H1 (cell line): ENCODE results near the gene CMIP. TPM values are rescaled to one million over a fixed set of nuclear protein-coding genes. Genes with fewer than 3 reads are reported as not detected.

Experiments
- CTCF ChIA-PET: fragments of 300-600 bp; sonication (Branson Sonifier 250); formaldehyde crosslinking; loops from one replicate; lab custom pipeline; 2021; ENCODE audit not compliant: partially characterized antibody; lab: Charles Lee
- POLR2A ChIA-PET: fragments of 300-600 bp; sonication (Branson Sonifier 250); formaldehyde crosslinking; loops from one replicate; lab custom pipeline; 2021; ENCODE audit warnings: inconsistent platforms; ENCODE audit not compliant: partially characterized antibody; lab: Charles Lee
- DNase-seq, 2 experiments: peaks; one replicate each; pipeline versions ENCODE4 v3.0.0 to v3.0.0-alpha.2; 2010 to 2022; ENCODE audit warnings: low spot score in 2 of 2, low read depth in 1 of 2, mixed read lengths in 1 of 2
- FAIRE-seq: peaks from 2 replicates; lab custom pipeline; 2011; peaks lifted over from hg19 to GRCh38; lab: Jason Lieb, UNC
- H2AFZ ChIP-seq: 2 replicates; pipeline ENCODE4 v1.8.1; 2012; ENCODE audit warnings: low read length, inconsistent platforms
- H2AK5ac ChIP-seq: 2 replicates; pipeline ENCODE4 v1.6.1; 2013; ENCODE audit warnings: low read depth, low read length
- H2BK120ac ChIP-seq: replicated peaks from 2 replicates; pipeline ENCODE3; 2013; ENCODE audit warnings: low read depth, low read length, inconsistent platforms
- H2BK12ac ChIP-seq: 2 replicates; pipeline ENCODE4 v1.6.1; 2013; ENCODE audit warnings: low read depth, low read length
- H2BK15ac ChIP-seq: 2 replicates; pipeline ENCODE4 v1.6.1; 2013; ENCODE audit warnings: low read length
- H2BK20ac ChIP-seq: 2 replicates; pipeline ENCODE4 v1.6.1; 2013; ENCODE audit warnings: low read length
- H2BK5ac ChIP-seq: 2 replicates; pipeline ENCODE4 v1.6.1; 2013; ENCODE audit warnings: low read depth, low read length
- H3K14ac ChIP-seq: 2 replicates; pipeline ENCODE4 v1.6.1; 2013; ENCODE audit warnings: inconsistent platforms; ENCODE audit not compliant: insufficient read length
- H3K18ac ChIP-seq: 2 replicates; pipeline ENCODE4 v1.6.1; 2013; ENCODE audit warnings: low read length; ENCODE audit errors: extremely low read depth
- H3K23ac ChIP-seq: 2 replicates; pipeline ENCODE4 v1.6.1; 2013; ENCODE audit warnings: inconsistent platforms; ENCODE audit not compliant: insufficient read length
- H3K23me2 ChIP-seq: 2 replicates; pipeline ENCODE4 v1.6.1; 2013; ENCODE audit warnings: low read depth, low read length
- H3K27ac ChIP-seq: 2 replicates; pipeline ENCODE4 v1.6.1; 2011; ENCODE audit warnings: low read depth, low read length, inconsistent platforms
- H3K27me3 ChIP-seq, 4 experiments: replicated peaks in 1 of 4; 1 replicate in 1 of 4; 2 replicates in 3 of 4; pipeline versions ENCODE4 v1.6.1 to v1.8.1; 2011 to 2013; ENCODE audit warnings: low read length in 3 of 4, mild to moderate bottlenecking in 3 of 4, inconsistent platforms in 2 of 4, mixed read lengths in 2 of 4, moderate library complexity in 1 of 4; ENCODE audit not compliant: control insufficient read depth in 3 of 4, insufficient read depth in 3 of 4; ENCODE audit errors: extremely low read depth in 1 of 4
- H3K36me3 ChIP-seq, 4 experiments: 2 replicates each; pipeline versions ENCODE4 v1.6.1 to v1.8.1; 2011 to 2013; ENCODE audit warnings: mild to moderate bottlenecking in 4 of 4, low read length in 3 of 4, moderate library complexity in 2 of 4, control low read depth in 1 of 4, inconsistent platforms in 1 of 4; ENCODE audit not compliant: insufficient read depth in 4 of 4, control insufficient read depth in 2 of 4
- H3K4ac ChIP-seq: replicated peaks from 2 replicates; pipeline ENCODE3; 2013; ENCODE audit warnings: low read length, low read depth, mixed read lengths, inconsistent platforms; ENCODE audit not compliant: insufficient read length
- H3K4me1 ChIP-seq, 4 experiments: replicated peaks in 1 of 4; 1 replicate in 1 of 4; 2 replicates in 3 of 4; pipeline versions ENCODE4 v1.6.1 to v1.8.1; 2011 to 2013; ENCODE audit warnings: low read length in 3 of 4, inconsistent platforms in 2 of 4, mixed read lengths in 1 of 4; ENCODE audit not compliant: insufficient read depth in 4 of 4, control insufficient read depth in 3 of 4
- H3K4me2 ChIP-seq, 2 experiments: 2 replicates each; pipeline versions ENCODE4 v1.6.1 to v1.8.1; 2011 to 2013; ENCODE audit warnings: low read depth in 2 of 2, low read length in 2 of 2, control low read depth in 1 of 2, inconsistent platforms in 1 of 2, mild to moderate bottlenecking in 1 of 2; ENCODE audit not compliant: insufficient read depth in 1 of 2
- H3K4me3 ChIP-seq, 4 experiments: fragments of 200-600, 300-600 bp in 1 of 4; sonication (generic), shearing (Covaris generic), sonication (Bioruptor Twin) in 1 of 4; 2 replicates each; pipeline versions ENCODE4 v1.5.1 to v1.8.1; 2011 to 2016; ENCODE audit warnings: low read length in 4 of 4, low read depth in 3 of 4, control low read depth in 2 of 4, inconsistent platforms in 2 of 4, mild to moderate bottlenecking in 2 of 4, mixed read lengths in 1 of 4, moderate library complexity in 1 of 4; ENCODE audit not compliant: insufficient read depth in 2 of 4; ENCODE audit errors: extremely low read depth in 1 of 4
- H3K56ac ChIP-seq: replicated peaks from 2 replicates; pipeline ENCODE3; 2013; ENCODE audit warnings: low read depth, mild to moderate bottlenecking, mixed read lengths, low read length, inconsistent platforms; ENCODE audit not compliant: insufficient read length
- H3K79me1 ChIP-seq: 2 replicates; pipeline ENCODE4 v1.6.1; 2013; ENCODE audit warnings: low read depth, low read length, control low read depth
- H3K79me2 ChIP-seq, 2 experiments: 2 replicates each; pipeline versions ENCODE4 v1.6.1 to v1.8.1; 2012 to 2013; ENCODE audit warnings: low read length in 2 of 2, mild to moderate bottlenecking in 2 of 2, inconsistent platforms in 1 of 2; ENCODE audit not compliant: insufficient read depth in 2 of 2, control insufficient read depth in 1 of 2
- H3K9ac ChIP-seq, 4 experiments: replicated peaks in 1 of 4; 1 replicate in 1 of 4; 2 replicates in 3 of 4; pipeline versions ENCODE4 v1.6.1 to v1.8.1; 2011 to 2013; ENCODE audit warnings: low read depth in 3 of 4, low read length in 3 of 4, control low read depth in 2 of 4, mild to moderate bottlenecking in 2 of 4, moderate library complexity in 2 of 4, inconsistent platforms in 1 of 4; ENCODE audit errors: extremely low read depth in 1 of 4
- H3K9me3 ChIP-seq, 2 experiments: 2 replicates each; pipeline versions ENCODE4 v1.6.1 to v1.8.1; 2012 to 2013; ENCODE audit warnings: mild to moderate bottlenecking in 2 of 2, moderate library complexity in 2 of 2, control low read depth in 1 of 2, inconsistent platforms in 1 of 2, low read depth in 1 of 2, low read length in 1 of 2, mixed read lengths in 1 of 2; ENCODE audit not compliant: insufficient read depth in 2 of 2
- H4K20me1 ChIP-seq, 2 experiments: replicated peaks in 1 of 2; 2 replicates each; pipeline versions ENCODE3 to v1.8.1; 2011 to 2013; ENCODE audit warnings: inconsistent platforms in 2 of 2, low read length in 2 of 2, mild to moderate bottlenecking in 1 of 2; ENCODE audit not compliant: insufficient read depth in 2 of 2, control insufficient read depth in 1 of 2
- H4K5ac ChIP-seq: 2 replicates; pipeline ENCODE4 v1.6.1; 2013; ENCODE audit warnings: low read length, low read depth, mixed read lengths, inconsistent platforms; ENCODE audit not compliant: insufficient read length
- H4K8ac ChIP-seq: 2 replicates; pipeline ENCODE4 v1.8.0; 2013; ENCODE audit warnings: mild to moderate bottlenecking, moderate library complexity, low read length, inconsistent platforms; ENCODE audit not compliant: insufficient read depth; ENCODE audit errors: extremely low read depth
- H4K91ac ChIP-seq: replicated peaks from 2 replicates; pipeline ENCODE3; 2013; ENCODE audit warnings: low read length, mixed read lengths, inconsistent platforms; ENCODE audit not compliant: insufficient read length
- CHD2 ChIP-seq: IDR thresholded peaks from 2 replicates; pipeline ENCODE4 v1.6.1; 2012; ENCODE audit warnings: low read length, improper control_type of control experiment
- JUN ChIP-seq: IDR thresholded peaks from 2 replicates; pipeline ENCODE4 v1.6.1; 2011; ENCODE audit warnings: low read depth, mild to moderate bottlenecking, improper control_type of control experiment, low read length
- KDM4A ChIP-seq: IDR thresholded peaks from one replicate; pipeline ENCODE4 v1.7.1; 2012; ENCODE audit warnings: low read depth, mild to moderate bottlenecking, moderate library complexity, low read length, inconsistent platforms; ENCODE audit not compliant: severe bottlenecking
- MAX ChIP-seq: IDR thresholded peaks from 2 replicates; pipeline ENCODE4 v1.6.1; 2012; ENCODE audit warnings: inconsistent platforms
- NRF1 ChIP-seq: IDR thresholded peaks from 2 replicates; pipeline ENCODE4 v1.6.1; 2011; ENCODE audit warnings: mild to moderate bottlenecking, low read depth, low read length, improper control_type of control experiment
- POLR2A ChIP-seq, 2 experiments: IDR thresholded peaks; 1 replicate in 1 of 2; 2 replicates in 1 of 2; pipeline ENCODE4 v1.6.1; 2011; ENCODE audit warnings: low read depth in 2 of 2, low read length in 2 of 2, mild to moderate bottlenecking in 2 of 2; ENCODE audit errors: control extremely low read depth in 1 of 2
- POLR2AphosphoS5 ChIP-seq: IDR thresholded peaks from 2 replicates; pipeline ENCODE4 v1.6.1; 2011; ENCODE audit warnings: low read depth, low read length
- POU5F1 ChIP-seq: IDR thresholded peaks from 2 replicates; pipeline ENCODE4 v1.6.1; 2011; ENCODE audit warnings: low read depth, mild to moderate bottlenecking, low read length, moderate library complexity
- RAD21 ChIP-seq, 2 experiments: IDR thresholded peaks in 1 of 2; conservative IDR thresholded peaks in 1 of 2; 2 replicates each; pipeline ENCODE4 v1.6.1; 2011; ENCODE audit warnings: low read depth in 2 of 2, low read length in 2 of 2, improper control_type of control experiment in 1 of 2, inconsistent platforms in 1 of 2, mild to moderate bottlenecking in 1 of 2, moderate library complexity in 1 of 2
- RBBP5 ChIP-seq: IDR thresholded peaks from 2 replicates; pipeline ENCODE4 v1.7.1; 2012; ENCODE audit warnings: low read depth, mild to moderate bottlenecking, inconsistent platforms, low read length, moderate library complexity, borderline replicate concordance
- RFX5 ChIP-seq: IDR thresholded peaks from 2 replicates; pipeline ENCODE4 v1.6.1; 2011; ENCODE audit warnings: low read depth, low read length, improper control_type of control experiment, borderline replicate concordance
- SIN3A ChIP-seq, 2 experiments: IDR thresholded peaks in 1 of 2; conservative IDR thresholded peaks in 1 of 2; 2 replicates each; pipeline ENCODE4 v1.6.1; 2011 to 2012; ENCODE audit warnings: low read length in 2 of 2, improper control_type of control experiment in 1 of 2, low read depth in 1 of 2, mild to moderate bottlenecking in 1 of 2
- SP1 ChIP-seq: IDR thresholded peaks from 2 replicates; pipeline ENCODE4 v1.6.1; 2011; ENCODE audit warnings: low read depth, low read length
- SP2 ChIP-seq: IDR thresholded peaks from 2 replicates; pipeline ENCODE4 v1.6.1; 2012; ENCODE audit warnings: mild to moderate bottlenecking, low read length, inconsistent platforms
- YY1 ChIP-seq: IDR thresholded peaks from 2 replicates; pipeline ENCODE4 v1.6.1; 2011; ENCODE audit warnings: low read depth, mild to moderate bottlenecking, low read length
- WGBS, 2 experiments: shearing (Covaris generic) in 1 of 2; methylation state at CpG; one replicate each; pipeline versions ENCODE4 v1.1.6 to v1.1.7; 2013 to 2015; ENCODE audit warnings: low lambda C conversion rate in 2 of 2, mixed read lengths in 2 of 2, inconsistent platforms in 1 of 2, low coverage in 1 of 2, missing lambda C conversion rate in 1 of 2; ENCODE audit not compliant: insufficient replicate concordance in 2 of 2, insufficient coverage in 1 of 2, insufficient read length in 1 of 2; ENCODE audit errors: extremely low coverage in 1 of 2, missing lambda C conversion rate in 1 of 2; 5-methylcytosine and 5-hydroxymethylcytosine counted together
- polyA plus RNA-seq, 7 experiments: library from polyadenylated mRNA; depleted of rRNA in 3 of 7; stranded (reverse) in 5 of 7; unstranded in 2 of 7; fragments of >200 nt in 5 of 7; fragments of 200-250 nt in 2 of 7; gene quantifications; 1 replicate in 5 of 7; 2 replicates in 1 of 7; 4 replicates in 1 of 7; pipeline versions ENCODE4 v1.2.1 to v1.2.3, GENCODE V29; 2011 to 2013; ENCODE audit warnings: missing spikeins in 2 of 7, mixed read lengths in 2 of 7
- total RNA-seq: library from RNA; stranded (reverse); fragmentation: NEBNext Ultra II Directional; extraction: Animal tissue kit (Norgen Biotek cat#: 25700); gene quantifications from 2 replicates; pipeline ENCODE4 v1.2.1, GENCODE V29; 2021

Gene CMIP
- total and polyA plus RNA-seq, 2 of the 8 experiments (the other 6 are each of a cell fraction or from before 2014, with no cell fraction given): 7.9 to 53.2 TPM

GRCh38 chr16:81699596-81699995 lies 255.0 kb downstream of the CMIP start:
- CTCF ChIA-PET: interaction anchor here (0.5 to 9.8 kb wide), 11 partner anchors 8 to 334 kb away, joined by 3 to 134 read pairs (median 3); no protein-coding TSS in a partner anchor
- H2BK120ac ChIP-seq: no peak overlapping the region
- no peak overlapping the region for H3K18ac ChIP-seq
- no peaks in the 10 kb centered on the region for H3K79me2 ChIP-seq
- no peak overlapping the region for H3K27ac ChIP-seq
- 91% methylated on average over 10 of the region's 10 CpGs; no CpG with 5 or more reads in 1 of the 2 experiments for WGBS, 2 experiments
- peaks cover 4 to 13% (median 7%) of the 10 kb centered on the region in 4 experiments; a peak in 5 of 8 replicates for H3K36me3 ChIP-seq
- H2BK12ac ChIP-seq: no peak overlapping the region
- H2BK20ac ChIP-seq: no peak overlapping the region
- peak overlapping the region; percentile 14; the same call in 1 of the 2 replicates for H4K8ac ChIP-seq
- no peak for FAIRE-seq
- no peak overlapping the region for H4K91ac ChIP-seq
- no peak overlapping the region for H3K4me2 ChIP-seq
- DNase-seq: no peak
- no peak overlapping the region for H3K56ac ChIP-seq
- no peak overlapping the region for H2AFZ ChIP-seq
- H3K4me1 ChIP-seq: no peaks in the 10 kb centered on the region; a peak in 1 of 7 replicates
- no peak overlapping the region for H3K23ac ChIP-seq
- no peak overlapping the region for H4K5ac ChIP-seq
- no peak overlapping the region for H2AK5ac ChIP-seq
- no peak overlapping the region for H2BK15ac ChIP-seq
- H3K27me3 ChIP-seq: no peaks in the 10 kb centered on the region
- H3K23me2 ChIP-seq: no peaks in the 10 kb centered on the region
- H4K20me1 ChIP-seq: peaks cover 2 to 6% of the 10 kb centered on the region in 2 experiments
- no peak overlapping the region for H3K14ac ChIP-seq
- H3K4me3 ChIP-seq: no peak overlapping the region
- POLR2A ChIA-PET: no interaction called here
- no peaks in the 10 kb centered on the region for H3K79me1 ChIP-seq
- no peak overlapping the region for H3K4ac ChIP-seq
- no peak overlapping the region for H3K9ac ChIP-seq
- H2BK5ac ChIP-seq: no peak overlapping the region; the same call in 1 of the 2 replicates
- no peaks in the 10 kb centered on the region for H3K9me3 ChIP-seq
- TF ChIP-seq POLR2AphosphoS5 (no peak), YY1 (no peak), RFX5 (no peak), CHD2 (no peak), RAD21 (IDR thresholded peaks at IDR 0.05 in 1 of 2, conservative IDR thresholded peaks at IDR 0.05 in 1 of 2; ENCODE audit: low read depth in 2 of 2, low read length in 2 of 2) (no peak), KDM4A (no peak), POLR2A (IDR thresholded peaks at IDR 0.05; ENCODE audit: control extremely low read depth in 1 of 2, low read depth in 2 of 2, low read length in 2 of 2) (no peak), MAX (no peak), SP2 (no peak), NRF1 (no peak), POU5F1 (no peak), JUN (no peak), RBBP5 (no peak), SIN3A (conservative IDR thresholded peaks at IDR 0.05 in 1 of 2, IDR thresholded peaks at IDR 0.05 in 1 of 2; ENCODE audit: low read depth in 1 of 2, low read length in 2 of 2) (no peak), SP1 (no peak)
